DOHH2 (cell line): ENCODE results near the gene NLRP7.
"Not testable (repeated sequence)": the region's sequence is repeated elsewhere in the genome, so short reads cannot be mapped to it uniquely, and the experiment has no call there.

Source experiments
- H3F3A ChIP-seq: fragments of 200-600 bp; sonication (generic), shearing (Covaris generic); 2 replicates; pipeline ENCODE4 v1.6.0; 2016; ENCODE audit warnings: antibody characterized with exemption, mild to moderate bottlenecking; ENCODE audit not compliant: control insufficient read depth, insufficient read depth
- H3K27ac ChIP-seq: fragments of 200-600 bp; sonication (generic); 2 replicates; pipeline ENCODE4 v1.5.1; 2014; ENCODE audit warnings: low read depth, mild to moderate bottlenecking, low read length, moderate library complexity
- H3K27me3 ChIP-seq: fragments of 200-600 bp; sonication (generic); 2 replicates; pipeline ENCODE4 v1.6.1; 2014; ENCODE audit warnings: mild to moderate bottlenecking, low read length, mixed read lengths; ENCODE audit not compliant: control insufficient read depth
- H3K36me3 ChIP-seq: fragments of 200-600 bp; sonication (generic); 2 replicates; pipeline ENCODE4 v1.6.1; 2014; ENCODE audit warnings: mild to moderate bottlenecking, low read length, moderate library complexity, mixed read lengths; ENCODE audit not compliant: control insufficient read depth
- H3K4me1 ChIP-seq: fragments of 200-600 bp; sonication (generic); 2 replicates; pipeline ENCODE4 v1.6.1; 2014; ENCODE audit warnings: mild to moderate bottlenecking, low read length, mixed read lengths; ENCODE audit not compliant: control insufficient read depth
- H3K4me2 ChIP-seq: fragments of 200-600 bp; sonication (generic); 2 replicates; pipeline ENCODE4 v1.6.0; 2014; ENCODE audit warnings: mild to moderate bottlenecking, low read length, moderate library complexity
- H3K4me3 ChIP-seq: fragments of 200-600 bp; sonication (generic); 2 replicates; pipeline ENCODE4 v1.5.1; 2014; ENCODE audit warnings: mild to moderate bottlenecking, low read length, mixed read lengths
- H3K79me2 ChIP-seq: fragments of 200-600 bp; sonication (generic); 2 replicates; pipeline ENCODE4 v1.6.1; 2014; ENCODE audit warnings: mild to moderate bottlenecking, low read length, mixed read lengths; ENCODE audit not compliant: control insufficient read depth
- H3K9me2 ChIP-seq: fragments of 200-600 bp; sonication (generic); replicated peaks from 2 replicates; pipeline ENCODE4 v1.6.1; 2014; ENCODE audit warnings: mild to moderate bottlenecking, low read length, mixed read lengths; ENCODE audit not compliant: control insufficient read depth
- H3K9me3 ChIP-seq: fragments of 200-600 bp; sonication (generic); 2 replicates; pipeline ENCODE4 v1.6.1; 2014; ENCODE audit warnings: antibody characterized with exemption, low read length, mixed read lengths; ENCODE audit not compliant: control insufficient read depth, insufficient read depth
- H4K20me1 ChIP-seq: fragments of 200-600 bp; sonication (generic); 2 replicates; pipeline ENCODE4 v1.6.0; 2014; ENCODE audit warnings: low read depth, mild to moderate bottlenecking, antibody characterized with exemption, low read length, moderate library complexity; ENCODE audit not compliant: control insufficient read depth, insufficient read depth
- CTCF ChIP-seq: fragments of 200-600 bp; sonication (generic); IDR thresholded peaks from one replicate; pipeline ENCODE4 v1.5.1; 2014; ENCODE audit warnings: antibody characterized with exemption, mild to moderate bottlenecking, low read depth, low read length; ENCODE audit not compliant: poor library complexity, severe bottlenecking
- EZH2phosphoT487 ChIP-seq: fragments of 200-600 bp; sonication (generic); IDR thresholded peaks from 2 replicates; pipeline ENCODE4 v1.6.1; 2017; ENCODE audit warnings: borderline replicate concordance, mild to moderate bottlenecking, antibody characterized with exemption, low read length, moderate library complexity, mixed read lengths

NLRP7 gene

GRCh38 chr19:54969647-54970046 lies 22.3 kb upstream of the NLRP7 start:
- Histone ChIP-seq H3K4me3 (no peak overlapping the region), H4K20me1 (no peaks in the 10 kb centered on the region), H3K79me2 (no peaks in the 10 kb centered on the region), H3F3A (no peaks in the 10 kb centered on the region), H3K9me3 (no peaks in the 10 kb centered on the region), H3K4me1 (peaks cover 15% of the 10 kb centered on the region), H3K9me2 (no peaks in the 10 kb centered on the region), H3K27ac (no peak overlapping the region), H3K27me3 (no peaks in the 10 kb centered on the region), H3K36me3 (no peaks in the 10 kb centered on the region), H3K4me2 (no peak overlapping the region)
- TF ChIP-seq EZH2phosphoT487 (no peak), CTCF (no peak)

- Histone ChIP-seq H3K9me2 (no peaks in the 10 kb centered on the region), H3K27me3 (no peaks in the 10 kb centered on the region), H3K36me3 (no peaks in the 10 kb centered on the region), H3F3A (no peaks in the 10 kb centered on the region), H3K79me2 (no peaks in the 10 kb centered on the region), H3K9me3 (no peaks in the 10 kb centered on the region), H3K4me3 (no peak overlapping the region), H3K4me2 (peak overlapping the region; percentile 33), H4K20me1 (no peaks in the 10 kb centered on the region), H3K27ac (0 out of 2 replicates have a peak overlapping the region, but pooled peaks have one; percentile 5), H3K4me1 (peaks cover 15% of the 10 kb centered on the region)
- no peak for TF ChIP-seq EZH2phosphoT487
These were observed 20.3 kb upstream of the NLRP7 start for GRCh38 chr19:54967611-54968010.

GRCh38 chr19:54965055-54965454 lies 17.7 kb upstream of the NLRP7 start:
- H3F3A ChIP-seq, H3K9me2 ChIP-seq, H3K27me3 ChIP-seq, H3K4me2 ChIP-seq, H4K20me1 ChIP-seq, H3K79me2 ChIP-seq, H3K4me3 ChIP-seq, H3K9me3 ChIP-seq, H3K36me3 ChIP-seq, H3K27ac ChIP-seq: not testable (repeated sequence)
- H3K4me1 ChIP-seq, result peaks cover 17% of the 10 kb centered on the region

- Histone ChIP-seq H3F3A (no peaks in the 10 kb centered on the region), H3K4me3 (peak overlapping the region; percentile 51), H3K4me1 (peaks cover 18% of the 10 kb centered on the region), H3K27ac (no peak overlapping the region), H3K27me3 (no peaks in the 10 kb centered on the region), H3K9me3 (no peaks in the 10 kb centered on the region), H4K20me1 (no peaks in the 10 kb centered on the region), H3K9me2 (no peaks in the 10 kb centered on the region), H3K4me2 (peak overlapping the region; percentile 64), H3K36me3 (no peaks in the 10 kb centered on the region), H3K79me2 (no peaks in the 10 kb centered on the region)
- TF ChIP-seq CTCF, result no peak
- no peak for TF ChIP-seq EZH2phosphoT487
These were observed 12.5 kb upstream of the NLRP7 start for GRCh38 chr19:54959840-54960239.
